DOHH2 (cell line): ENCODE results near the gene TAPBPL.

ENCODE experiments used
- H3F3A ChIP-seq: fragments of 200-600 bp; sonication (generic), shearing (Covaris generic); 2 replicates; pipeline ENCODE4 v1.6.0; 2016; ENCODE audit warnings: antibody characterized with exemption, mild to moderate bottlenecking; ENCODE audit not compliant: control insufficient read depth, insufficient read depth
- H3K27ac ChIP-seq: fragments of 200-600 bp; sonication (generic); 2 replicates; pipeline ENCODE4 v1.5.1; 2014; ENCODE audit warnings: low read depth, mild to moderate bottlenecking, low read length, moderate library complexity
- H3K27me3 ChIP-seq: fragments of 200-600 bp; sonication (generic); 2 replicates; pipeline ENCODE4 v1.6.1; 2014; ENCODE audit warnings: mild to moderate bottlenecking, low read length, mixed read lengths; ENCODE audit not compliant: control insufficient read depth
- H3K36me3 ChIP-seq: fragments of 200-600 bp; sonication (generic); 2 replicates; pipeline ENCODE4 v1.6.1; 2014; ENCODE audit warnings: mild to moderate bottlenecking, low read length, moderate library complexity, mixed read lengths; ENCODE audit not compliant: control insufficient read depth
- H3K4me1 ChIP-seq: fragments of 200-600 bp; sonication (generic); 2 replicates; pipeline ENCODE4 v1.6.1; 2014; ENCODE audit warnings: mild to moderate bottlenecking, low read length, mixed read lengths; ENCODE audit not compliant: control insufficient read depth
- H3K4me2 ChIP-seq: fragments of 200-600 bp; sonication (generic); 2 replicates; pipeline ENCODE4 v1.6.0; 2014; ENCODE audit warnings: mild to moderate bottlenecking, low read length, moderate library complexity
- H3K4me3 ChIP-seq: fragments of 200-600 bp; sonication (generic); 2 replicates; pipeline ENCODE4 v1.5.1; 2014; ENCODE audit warnings: mild to moderate bottlenecking, low read length, mixed read lengths
- H3K79me2 ChIP-seq: fragments of 200-600 bp; sonication (generic); 2 replicates; pipeline ENCODE4 v1.6.1; 2014; ENCODE audit warnings: mild to moderate bottlenecking, low read length, mixed read lengths; ENCODE audit not compliant: control insufficient read depth
- H3K9me2 ChIP-seq: fragments of 200-600 bp; sonication (generic); replicated peaks from 2 replicates; pipeline ENCODE4 v1.6.1; 2014; ENCODE audit warnings: mild to moderate bottlenecking, low read length, mixed read lengths; ENCODE audit not compliant: control insufficient read depth
- H3K9me3 ChIP-seq: fragments of 200-600 bp; sonication (generic); 2 replicates; pipeline ENCODE4 v1.6.1; 2014; ENCODE audit warnings: antibody characterized with exemption, low read length, mixed read lengths; ENCODE audit not compliant: control insufficient read depth, insufficient read depth
- H4K20me1 ChIP-seq: fragments of 200-600 bp; sonication (generic); 2 replicates; pipeline ENCODE4 v1.6.0; 2014; ENCODE audit warnings: low read depth, mild to moderate bottlenecking, antibody characterized with exemption, low read length, moderate library complexity; ENCODE audit not compliant: control insufficient read depth, insufficient read depth
- EZH2phosphoT487 ChIP-seq: fragments of 200-600 bp; sonication (generic); IDR thresholded peaks from 2 replicates; pipeline ENCODE4 v1.6.1; 2017; ENCODE audit warnings: borderline replicate concordance, mild to moderate bottlenecking, antibody characterized with exemption, low read length, moderate library complexity, mixed read lengths
- TF ChIP-seq, protein P1 (sequence below): fragments of 200-600 bp; sonication (generic); IDR thresholded peaks from one replicate; pipeline ENCODE4 v1.5.1; 2014; ENCODE audit warnings: antibody characterized with exemption, mild to moderate bottlenecking, low read depth, low read length; ENCODE audit not compliant: poor library complexity, severe bottlenecking

Gene TAPBPL

DNA sequence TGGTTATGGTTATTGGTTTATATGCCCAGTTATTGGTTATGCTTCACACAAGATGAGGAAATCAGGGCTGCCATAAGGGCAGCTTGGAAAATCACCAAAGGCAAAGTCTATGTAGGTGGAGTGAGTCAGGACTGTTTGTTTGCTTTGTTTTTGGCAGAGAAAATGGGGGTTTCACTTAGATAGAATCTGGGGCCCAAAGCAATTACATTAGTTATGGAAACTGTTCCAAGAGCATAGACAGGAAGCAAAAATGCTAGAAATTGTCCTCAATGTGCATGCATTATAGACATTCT is 16.4 kb downstream of the TAPBPL start:
- TF ChIP-seq EZH2phosphoT487: no peak
- TF ChIP-seq, protein P1, sequence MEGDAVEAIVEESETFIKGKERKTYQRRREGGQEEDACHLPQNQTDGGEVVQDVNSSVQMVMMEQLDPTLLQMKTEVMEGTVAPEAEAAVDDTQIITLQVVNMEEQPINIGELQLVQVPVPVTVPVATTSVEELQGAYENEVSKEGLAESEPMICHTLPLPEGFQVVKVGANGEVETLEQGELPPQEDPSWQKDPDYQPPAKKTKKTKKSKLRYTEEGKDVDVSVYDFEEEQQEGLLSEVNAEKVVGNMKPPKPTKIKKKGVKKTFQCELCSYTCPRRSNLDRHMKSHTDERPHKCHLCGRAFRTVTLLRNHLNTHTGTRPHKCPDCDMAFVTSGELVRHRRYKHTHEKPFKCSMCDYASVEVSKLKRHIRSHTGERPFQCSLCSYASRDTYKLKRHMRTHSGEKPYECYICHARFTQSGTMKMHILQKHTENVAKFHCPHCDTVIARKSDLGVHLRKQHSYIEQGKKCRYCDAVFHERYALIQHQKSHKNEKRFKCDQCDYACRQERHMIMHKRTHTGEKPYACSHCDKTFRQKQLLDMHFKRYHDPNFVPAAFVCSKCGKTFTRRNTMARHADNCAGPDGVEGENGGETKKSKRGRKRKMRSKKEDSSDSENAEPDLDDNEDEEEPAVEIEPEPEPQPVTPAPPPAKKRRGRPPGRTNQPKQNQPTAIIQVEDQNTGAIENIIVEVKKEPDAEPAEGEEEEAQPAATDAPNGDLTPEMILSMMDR: no peak
- no peaks in the 10 kb centered on the region for H3K9me3 ChIP-seq
- H3K79me2 ChIP-seq: peaks cover 63% of the 10 kb centered on the region
- peaks cover 64% of the 10 kb centered on the region for H3K36me3 ChIP-seq
- H3K27me3 ChIP-seq: peaks cover 3% of the 10 kb centered on the region; the same call in 1 of the 2 replicates
- H3K27ac ChIP-seq: no peak overlapping the region
- H3K9me2 ChIP-seq: no peaks in the 10 kb centered on the region
- peak overlapping the region; percentile 78 for H3K4me2 ChIP-seq
- peaks cover 60% of the 10 kb centered on the region for H3K4me1 ChIP-seq
- H4K20me1 ChIP-seq: no peaks in the 10 kb centered on the region
- peaks cover 13% of the 10 kb centered on the region for H3F3A ChIP-seq
- H3K4me3 ChIP-seq: peak overlapping the region; percentile 95

DNA sequence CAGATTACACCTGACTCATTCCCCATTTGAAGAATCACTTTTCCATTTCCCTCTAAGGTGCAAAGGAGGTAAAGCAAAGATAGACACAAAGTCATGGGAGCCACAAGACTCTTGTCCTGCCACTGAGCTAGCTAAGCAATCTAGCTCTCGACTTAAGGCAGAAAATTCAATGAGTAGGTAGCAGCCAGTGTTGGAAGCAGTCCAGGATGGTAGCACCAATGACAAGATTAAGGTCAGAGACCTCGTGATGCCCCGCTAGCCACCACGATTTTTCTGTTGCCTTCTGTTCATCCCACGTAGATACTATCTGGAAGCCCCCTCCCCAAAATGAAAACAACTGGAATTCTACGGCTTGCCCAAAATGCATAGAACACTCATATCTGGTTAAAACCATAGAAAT is 17.2 kb downstream of the TAPBPL start:
- H4K20me1 ChIP-seq: no peaks in the 10 kb centered on the region
- peak overlapping the region; percentile 78 for H3K4me2 ChIP-seq
- peaks cover 51% of the 10 kb centered on the region for H3K4me1 ChIP-seq
- no peaks in the 10 kb centered on the region for H3K9me2 ChIP-seq
- peaks cover 56% of the 10 kb centered on the region for H3K36me3 ChIP-seq
- TF ChIP-seq EZH2phosphoT487: no peak
- TF ChIP-seq, protein P1: no peak
- peaks cover 13% of the 10 kb centered on the region for H3F3A ChIP-seq
- peaks cover 56% of the 10 kb centered on the region for H3K79me2 ChIP-seq
- peak overlapping the region; percentile 11; the same call in 1 of the 2 replicates for H3K27ac ChIP-seq
- H3K4me3 ChIP-seq: peak overlapping the region; percentile 95
- H3K27me3 ChIP-seq: peaks cover 3% of the 10 kb centered on the region; the same call in 1 of the 2 replicates
- H3K9me3 ChIP-seq: no peaks in the 10 kb centered on the region

DNA sequence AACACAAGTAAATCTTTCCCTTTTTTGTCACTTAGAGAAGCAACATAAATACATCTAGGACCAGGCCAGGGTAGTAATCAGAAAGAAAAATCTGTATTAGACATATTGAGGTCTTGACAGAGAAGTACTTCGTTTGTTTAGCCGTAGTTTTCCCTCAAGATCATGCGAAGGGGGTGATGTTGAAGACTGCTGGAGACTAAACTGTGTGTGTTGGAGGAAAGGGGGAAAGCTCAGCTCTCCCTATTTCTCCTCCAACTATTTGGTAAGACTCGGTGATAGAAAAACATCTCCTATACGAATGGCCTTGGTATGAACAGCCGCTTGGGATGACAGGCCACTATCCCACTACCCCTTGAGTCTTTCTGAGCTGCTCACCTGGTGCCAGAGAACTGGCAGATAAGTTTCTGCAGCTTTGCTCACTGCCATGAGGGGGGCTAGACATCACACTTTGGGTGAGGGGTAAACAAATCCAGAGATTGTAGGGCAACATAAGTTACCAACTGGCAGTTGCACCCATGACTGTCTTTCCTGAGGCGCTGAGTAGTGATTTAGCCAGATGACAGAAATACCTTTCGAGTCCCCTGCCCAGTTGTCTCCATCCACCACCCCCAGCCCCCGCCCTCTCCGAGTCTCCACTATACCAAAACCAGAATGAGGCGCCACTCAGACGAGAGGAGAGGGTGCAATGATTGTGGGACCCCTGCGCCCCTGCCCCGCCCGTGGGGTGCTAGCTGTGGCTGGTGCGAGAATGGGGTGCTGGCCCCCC is 17.9 kb downstream of the TAPBPL start:
- no peak for TF ChIP-seq EZH2phosphoT487
- TF ChIP-seq, protein P1: no peak
- Histone ChIP-seq H3K4me1 (peaks cover 44% of the 10 kb centered on the region), H3K4me2 (peak overlapping the region; percentile 78), H4K20me1 (no peaks in the 10 kb centered on the region), H3K9me2 (no peaks in the 10 kb centered on the region), H3K27ac (peak overlapping the region; percentile 63), H3K9me3 (no peaks in the 10 kb centered on the region), H3K4me3 (peak overlapping the region; percentile 95), H3K27me3 (peaks cover 3% of the 10 kb centered on the region; the same call in 1 of the 2 replicates), H3K36me3 (peaks cover 49% of the 10 kb centered on the region), H3K79me2 (peaks cover 49% of the 10 kb centered on the region), H3F3A (peaks cover 13% of the 10 kb centered on the region)
